ENCODE measurements around the gene SGSM1. TPM values are rescaled to one million over a fixed set of nuclear protein-coding genes. Genes with fewer than 3 reads are reported as not detected.
"Not testable (repeated sequence)": the region's sequence is repeated elsewhere in the genome, so short reads cannot be mapped to it uniquely, and the experiment has no call there.

The SGSM1 gene
- total RNA-seq, 4 donors from 2014 or later = 0.07 to 0.44 (median 0.41) TPM; not detected in 1

GRCh38 chr22:24834845-24835570 lies 29.0 kb downstream of the SGSM1 start:
- H3K4me1 ChIP-seq = no peaks in the 10 kb centered on the region
- ATAC-seq (no peak), DNase-seq (no peak)
- no peaks in the 10 kb centered on the region for H3K9me3 ChIP-seq
- H3K4me3 ChIP-seq = no peak overlapping the region
- no peak overlapping the region for H3K27ac ChIP-seq
- TF ChIP-seq CTCF (IDR thresholded peaks at IDR 0.05 in 4 of 5, conservative IDR thresholded peaks at IDR 0.05 in 1 of 5) (no peak), POLR2A (IDR thresholded peaks at IDR 0.05) (no peak)
- no peaks in the 10 kb centered on the region for H3K36me3 ChIP-seq
- in situ Hi-C loops (cut with MboI; ENCODE audit: low sequenced_read_pairs in 4 of 4) (no loop called here), intact Hi-C loops (cut with DNase I; ENCODE audit: low total_unique reads) (no loop called here)
- no peaks in the 10 kb centered on the region for H3K27me3 ChIP-seq

- no peak overlapping the region for H3K4me3 ChIP-seq
- no peaks in the 10 kb centered on the region for H3K27me3 ChIP-seq
- no peaks in the 10 kb centered on the region for H3K9me3 ChIP-seq
- H3K36me3 ChIP-seq = no peaks in the 10 kb centered on the region
- no peaks in the 10 kb centered on the region for H3K4me1 ChIP-seq
- in situ Hi-C loops (cut with MboI; ENCODE audit: low sequenced_read_pairs in 4 of 4) = no loop called here
- no peak overlapping the region for H3K27ac ChIP-seq
- intact Hi-C loops (cut with DNase I; ENCODE audit: low total_unique reads) = no loop called here
- TF ChIP-seq POLR2A (IDR thresholded peaks at IDR 0.05) = no peak
- TF ChIP-seq CTCF (IDR thresholded peaks at IDR 0.05 in 4 of 5, conservative IDR thresholded peaks at IDR 0.05 in 1 of 5) = no peak
- DNase-seq = no peak
- ATAC-seq = no peak
Observed at GRCh38 chr22:24836282-24836681, 30.3 kb downstream of the SGSM1 start.

GRCh38 chr22:24837517-24837916 lies 31.5 kb downstream of the SGSM1 start:
- H3K36me3 ChIP-seq; H3K4me1 ChIP-seq; intact Hi-C loops (cut with DNase I; ENCODE audit: low total_unique reads); ATAC-seq; H3K27me3 ChIP-seq; H3K9me3 ChIP-seq; H3K4me3 ChIP-seq; DNase-seq; H3K27ac ChIP-seq; in situ Hi-C loops (cut with MboI; ENCODE audit: low sequenced_read_pairs in 4 of 4): not testable (repeated sequence)

GRCh38 chr22:24841261-24841660 lies 35.2 kb downstream of the SGSM1 start:
- no peak overlapping the region for H3K27ac ChIP-seq
- H3K4me1 ChIP-seq = no peaks in the 10 kb centered on the region
- in situ Hi-C loops (cut with MboI; ENCODE audit: low sequenced_read_pairs in 4 of 4) (loop anchor here in 1 of 4 donors (5.0 kb wide), 1 partner anchor 64 kb away; no protein-coding TSS in a partner anchor), intact Hi-C loops (cut with DNase I; ENCODE audit: low total_unique reads) (no loop called here)
- H3K4me3 ChIP-seq = no peak overlapping the region
- peaks cover 0 to 3% (median 0%) of the 10 kb centered on the region in 3 donors for H3K27me3 ChIP-seq
- TF ChIP-seq POLR2A (IDR thresholded peaks at IDR 0.05) = no peak
- TF ChIP-seq CTCF (IDR thresholded peaks at IDR 0.05 in 4 of 5, conservative IDR thresholded peaks at IDR 0.05 in 1 of 5) = no peak
- no peaks in the 10 kb centered on the region for H3K36me3 ChIP-seq
- ATAC-seq (no peak), DNase-seq (no peak)
- H3K9me3 ChIP-seq = no peaks in the 10 kb centered on the region

- in situ Hi-C loops (cut with MboI; ENCODE audit: low sequenced_read_pairs in 4 of 4) (loop anchor here in 1 of 4 donors (5.0 kb wide), 1 partner anchor 66 kb away; no protein-coding TSS in a partner anchor), intact Hi-C loops (cut with DNase I; ENCODE audit: low total_unique reads) (no loop called here)
- Histone ChIP-seq H3K27ac (no peak overlapping the region), H3K36me3 (no peaks in the 10 kb centered on the region), H3K9me3 (no peaks in the 10 kb centered on the region), H3K4me1 (no peaks in the 10 kb centered on the region), H3K27me3 (peaks cover 0 to 3% (median 0%) of the 10 kb centered on the region in 3 donors), H3K4me3 (no peak overlapping the region)
- TF ChIP-seq POLR2A (IDR thresholded peaks at IDR 0.05) = no peak
- TF ChIP-seq CTCF (IDR thresholded peaks at IDR 0.05 in 4 of 5, conservative IDR thresholded peaks at IDR 0.05 in 1 of 5) = no peak
- ATAC-seq (no peak), DNase-seq (no peak)
Observed at GRCh38 chr22:24843048-24843447, 37.0 kb downstream of the SGSM1 start.

All from gastrocnemius medialis (tissue), 4 donors.